ENCODE measurements around the gene TREM2. TPM values are rescaled to one million over a fixed set of nuclear protein-coding genes. Genes with fewer than 3 reads are reported as not detected.

Gene TREM2
- total and polyA plus RNA-seq, 2 of the 13 experiments (the other 11 are each of a cell fraction or from before 2014, with no cell fraction given), result 0.11 TPM; not detected in 1

GRCh38 chr6:41204156-41204555, 41.2 kb upstream of the TREM2 start:
- no peak overlapping the region for H3K9ac ChIP-seq (ENCODE audit: insufficient read depth, low read depth, low read length)
- peaks cover 0 to 3% of the 10 kb centered on the region in 2 experiments; a peak in 2 of 5 replicates for H3K27me3 ChIP-seq (ENCODE audit: control insufficient read depth in 1 of 2, insufficient read depth in 2 of 2, low read length in 2 of 2)
- H3K27ac ChIP-seq (ENCODE audit: extremely low read length, insufficient read depth, low read length), result no peak overlapping the region
- no peak for FAIRE-seq
- H3K79me2 ChIP-seq (ENCODE audit: insufficient read depth, low read length), result no peaks in the 10 kb centered on the region
- intact Hi-C loops (cut with micrococcal nuclease; ENCODE audit: unreplicated experiment), result no loop called here
- no TSS peak for BruUV-seq (replicated peaks)
- CTCF ChIA-PET (ENCODE audit: low intra/inter-chr PET ratio, low total read pairs), result no interaction called here
- H4K20me1 ChIP-seq (ENCODE audit: insufficient read depth, low read length), result no peaks in the 10 kb centered on the region
- no peak overlapping the region for H3K4me2 ChIP-seq (ENCODE audit: low read depth, low read length)
- no peak for ATAC-seq
- H3K9me3 ChIP-seq (ENCODE audit: low read length), result no peaks in the 10 kb centered on the region
- 2% methylated on average over 1 of the region's 1 CpG for WGBS (ENCODE audit: low lambda C conversion rate)
- DNase-seq (ENCODE audit: low spot score), result no peak
- TF ChIP-seq TEF (CRISPR knock-in tag; IDR thresholded peaks at IDR 0.05) (no peak), KDM3A (CRISPR knock-in tag; IDR thresholded peaks at IDR 0.05; ENCODE audit: low read depth) (no peak), PRDM15 (CRISPR knock-in tag; IDR thresholded peaks at IDR 0.05) (no peak), ZNF766 (CRISPR knock-in tag; IDR thresholded peaks at IDR 0.05; ENCODE audit: borderline replicate concordance) (no peak), RCOR2 (CRISPR knock-in tag; IDR thresholded peaks at IDR 0.05) (no peak), ZNF770 (CRISPR knock-in tag; IDR thresholded peaks at IDR 0.05) (no peak), MXD1 (CRISPR knock-in tag; IDR thresholded peaks at IDR 0.05) (no peak), CBX2 (IDR thresholded peaks at IDR 0.05; ENCODE audit: low read depth, low read length) (no peak), CBX2 (CRISPR knock-in tag; IDR thresholded peaks at IDR 0.05; ENCODE audit: low read depth) (no peak), FOXO1 (CRISPR knock-in tag; IDR thresholded peaks at IDR 0.05) (no peak), GABPB1 (CRISPR knock-in tag; IDR thresholded peaks at IDR 0.05) (no peak), CENPBD1 (CRISPR knock-in tag; IDR thresholded peaks at IDR 0.05; ENCODE audit: borderline replicate concordance, low read depth) (no peak), ZNF816 (CRISPR knock-in tag; IDR thresholded peaks at IDR 0.05; ENCODE audit: borderline replicate concordance) (no peak), NCOA1 (CRISPR knock-in tag; IDR thresholded peaks at IDR 0.05) (no peak)
- no peak overlapping the region for H3K4me3 ChIP-seq (replicated peaks in 1 of 3; ENCODE audit: insufficient read depth in 1 of 3, low read depth in 2 of 3, low read length in 3 of 3)
- H3K4me1 ChIP-seq (ENCODE audit: insufficient read depth, low read length), result no peaks in the 10 kb centered on the region
- H2AFZ ChIP-seq (ENCODE audit: low read length), result no peak overlapping the region
- POLR2A ChIA-PET, result no interaction called here
- in situ Hi-C loops (cut with HindIII; ENCODE audit: extremely low pct_ligation_motif_present, low pct_unique_long_range_greater_than_20kb), result no loop called here
- H3K36me3 ChIP-seq (replicated peaks in 1 of 2; ENCODE audit: control insufficient read depth in 1 of 2, insufficient read depth in 2 of 2, low read length in 2 of 2), result no peaks in the 10 kb centered on the region
